GM18870 (cell line): Measurements from ENCODE around the gene BCL7C.

Experiments used
- ATAC-seq: cut with Tn5 transposase; IDR thresholded peaks from one replicate; pipeline ENCODE4 v1.9.1; 2021; ENCODE audit warnings: moderate library complexity; ENCODE audit not compliant: unreplicated experiment

BCL7C gene

DNA sequence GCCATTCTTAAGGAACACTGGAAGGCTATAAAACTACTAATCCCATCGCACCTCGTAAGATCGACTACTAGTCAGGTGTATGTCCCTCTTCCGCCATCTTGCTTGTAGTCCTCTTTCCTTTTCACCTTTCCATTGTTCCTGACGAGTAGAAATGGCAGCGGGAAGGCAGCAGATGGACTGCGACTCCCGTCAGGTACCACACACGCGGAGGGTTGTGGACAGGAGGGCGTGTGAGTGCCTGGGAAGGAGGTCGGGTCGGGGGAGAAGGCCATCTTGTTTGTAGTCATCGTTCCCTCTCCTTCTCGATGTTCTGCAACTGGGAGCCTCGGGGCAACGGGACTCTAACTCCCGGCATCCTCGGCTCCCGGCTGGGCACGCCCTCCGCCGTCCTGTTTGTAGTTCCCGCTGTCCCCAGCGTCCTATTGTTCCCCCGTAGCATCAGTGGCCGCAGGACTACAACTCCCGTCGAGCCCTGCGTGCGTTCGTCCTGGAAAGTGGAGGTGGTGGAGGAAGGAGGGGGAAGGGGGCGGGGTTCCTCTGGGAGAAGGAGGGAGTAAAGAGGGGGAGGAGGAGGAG is 29.2 kb upstream of the BCL7C start:
- peak; percentile 60 for ATAC-seq

DNA sequence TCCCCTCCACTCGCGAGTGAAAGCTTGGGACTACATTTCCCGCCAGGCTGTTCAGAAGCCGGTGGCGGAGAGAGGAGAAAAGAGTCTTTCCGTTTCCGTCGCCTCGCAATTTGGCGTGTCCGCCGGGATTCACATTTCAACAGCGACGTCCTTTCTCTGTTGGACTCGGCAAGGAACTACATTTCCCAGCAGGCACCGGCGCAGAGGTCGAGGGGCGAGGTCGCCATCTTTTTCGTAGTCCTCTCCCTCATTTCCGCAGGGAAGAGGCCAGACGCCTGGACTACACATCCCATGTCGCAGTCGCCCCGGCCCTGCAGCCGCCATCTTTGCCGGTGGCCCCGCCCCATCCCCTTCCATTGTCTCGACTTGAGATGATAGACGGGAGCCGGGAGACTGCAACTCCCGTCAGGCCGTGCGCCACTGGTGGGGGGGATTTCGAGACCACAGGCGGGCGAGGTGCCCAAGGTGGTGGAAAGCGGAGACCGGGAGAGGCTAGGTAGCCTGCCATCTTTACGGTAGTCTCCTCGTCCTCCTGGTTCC is 28.6 kb upstream of the BCL7C start:
- ATAC-seq = peak; percentile 63

DNA sequence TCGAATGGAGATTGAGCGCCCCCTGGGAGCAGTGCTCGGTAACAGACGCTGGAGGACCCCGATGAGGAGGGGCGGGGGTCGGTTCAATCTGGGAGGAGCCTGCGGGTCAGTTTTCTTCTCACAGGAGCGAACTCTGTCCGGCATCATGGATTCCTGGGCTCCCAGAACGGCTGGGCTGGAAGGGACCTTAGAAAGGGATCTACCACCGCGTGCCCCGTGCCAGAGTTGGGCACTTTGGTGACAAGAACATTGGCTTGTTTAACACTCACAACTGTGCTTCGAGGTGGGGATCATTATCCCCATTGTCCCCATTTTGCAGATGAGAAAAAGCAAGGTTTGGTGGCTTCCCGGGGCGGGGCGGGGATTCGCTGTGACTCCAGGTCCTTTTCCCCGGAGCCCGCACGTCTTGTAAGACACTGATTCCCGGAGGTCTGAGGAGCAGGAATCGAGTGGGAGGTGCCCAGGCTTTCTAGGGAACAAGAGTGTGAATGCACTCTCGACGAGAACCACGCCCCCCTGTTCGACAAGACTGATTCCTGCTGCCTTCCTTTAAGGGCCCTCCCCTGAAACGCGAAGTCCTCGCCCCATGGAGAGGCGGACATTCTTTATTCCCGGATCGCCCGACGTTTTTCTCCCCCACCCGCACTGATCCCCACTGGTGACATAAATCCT is 28.0 kb upstream of the BCL7C start:
- no peak for ATAC-seq

DNA sequence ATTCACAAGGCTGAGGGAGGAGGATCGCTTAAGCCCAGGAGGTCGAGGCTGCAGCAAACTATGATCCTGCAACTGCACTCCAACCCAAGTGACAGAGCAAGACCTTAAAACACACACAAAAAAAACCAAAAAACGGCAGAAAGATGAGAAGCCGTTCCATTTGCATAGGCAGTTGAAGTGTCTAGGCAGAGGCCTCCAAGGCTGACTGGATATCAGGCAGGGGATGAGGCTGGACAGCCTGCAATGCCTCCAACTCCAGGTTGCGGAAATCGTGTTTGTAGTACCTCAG is 27.5 kb upstream of the BCL7C start:
- no peak for ATAC-seq

DNA sequence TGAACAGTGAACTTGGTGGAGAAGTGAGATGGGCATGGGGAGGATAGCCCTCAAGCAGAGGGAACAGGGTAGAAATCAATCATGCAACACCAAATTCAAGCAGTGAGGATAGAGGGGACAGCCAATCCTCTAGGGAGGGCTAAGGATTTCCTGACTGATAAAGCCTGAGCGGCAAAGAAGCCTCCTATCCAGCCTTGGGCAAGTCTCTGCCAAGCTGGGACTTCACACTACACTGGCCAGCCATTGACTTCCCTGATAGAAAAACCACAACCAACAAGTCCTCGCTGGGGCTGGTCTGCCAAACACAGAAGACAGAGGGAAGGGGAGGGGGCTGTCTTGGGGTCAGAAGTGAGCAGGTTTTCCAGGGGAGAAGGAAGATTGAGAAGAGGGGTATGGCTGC is 27.0 kb upstream of the BCL7C start:
- no peak for ATAC-seq

DNA sequence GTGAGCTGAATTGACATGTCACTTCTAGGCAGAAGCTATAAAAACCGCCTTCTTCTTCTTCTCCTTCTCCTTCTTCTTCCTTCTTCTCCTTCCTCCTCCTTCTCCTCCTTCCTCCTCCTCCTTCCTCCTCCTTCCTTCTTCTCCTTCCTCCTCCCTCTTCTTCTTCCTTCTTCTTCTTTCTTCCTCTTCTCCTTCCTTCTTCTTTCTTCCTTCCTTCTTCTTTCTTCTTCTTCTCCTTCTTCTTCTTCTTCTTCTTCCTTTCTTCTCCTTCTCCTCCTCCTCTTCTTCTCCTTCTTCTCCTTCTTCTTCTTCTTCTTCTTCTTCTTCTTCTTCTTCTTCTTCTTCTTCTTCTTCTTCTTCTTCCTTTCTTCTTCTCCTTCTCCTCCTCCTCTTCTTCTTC is 24.7 kb upstream of the BCL7C start:
- no peak for ATAC-seq

DNA sequence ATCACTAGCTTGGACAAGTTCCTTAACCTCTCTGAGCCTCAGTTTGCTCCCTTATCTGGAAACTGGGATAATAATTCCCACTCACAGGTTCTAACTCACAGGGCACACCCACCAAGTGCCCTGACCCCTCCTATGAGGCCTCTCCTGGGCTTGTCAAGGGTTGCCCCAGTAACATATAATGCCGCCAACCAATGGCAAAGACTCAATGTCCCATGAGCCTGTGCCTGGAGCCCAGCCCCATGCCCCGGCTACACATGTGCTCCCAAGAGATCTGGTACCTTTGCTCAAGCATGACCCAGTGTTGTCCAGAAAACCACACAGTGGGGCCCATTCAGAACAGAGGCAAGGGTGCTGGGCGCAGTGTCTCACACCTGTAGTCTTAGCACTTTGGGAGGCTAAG is 21.0 kb upstream of the BCL7C start:
- ATAC-seq = no peak

DNA sequence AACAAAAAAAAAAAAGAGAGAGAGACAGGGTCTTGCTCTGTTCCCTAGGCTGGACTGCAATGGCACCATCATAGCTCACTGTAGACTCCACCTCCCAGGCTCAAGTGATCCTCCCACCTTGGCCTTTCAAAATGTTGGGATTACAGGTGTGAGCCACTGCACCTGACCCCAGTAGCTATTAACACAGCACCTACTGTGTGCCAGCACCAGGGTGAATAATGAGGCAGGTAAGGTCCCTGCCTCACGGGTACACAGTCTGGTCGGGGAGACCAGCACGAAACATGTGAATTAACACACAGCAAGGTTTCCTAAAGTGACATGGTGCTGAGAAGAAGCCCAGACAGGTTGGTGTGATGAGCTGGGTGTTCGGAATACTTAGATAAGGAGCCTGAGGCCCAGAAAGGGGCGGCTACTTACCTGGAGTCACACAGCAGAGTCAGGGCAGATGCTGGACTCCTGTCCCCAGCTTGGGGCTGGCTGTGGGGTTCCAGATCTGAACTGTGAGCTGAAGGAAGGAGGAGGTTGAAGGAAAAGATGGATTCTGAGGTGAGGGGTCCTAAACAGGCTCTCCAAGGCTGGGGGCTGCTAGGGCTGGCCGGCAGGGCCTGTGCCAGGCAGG is 19.0 kb upstream of the BCL7C start:
- no peak for ATAC-seq

DNA sequence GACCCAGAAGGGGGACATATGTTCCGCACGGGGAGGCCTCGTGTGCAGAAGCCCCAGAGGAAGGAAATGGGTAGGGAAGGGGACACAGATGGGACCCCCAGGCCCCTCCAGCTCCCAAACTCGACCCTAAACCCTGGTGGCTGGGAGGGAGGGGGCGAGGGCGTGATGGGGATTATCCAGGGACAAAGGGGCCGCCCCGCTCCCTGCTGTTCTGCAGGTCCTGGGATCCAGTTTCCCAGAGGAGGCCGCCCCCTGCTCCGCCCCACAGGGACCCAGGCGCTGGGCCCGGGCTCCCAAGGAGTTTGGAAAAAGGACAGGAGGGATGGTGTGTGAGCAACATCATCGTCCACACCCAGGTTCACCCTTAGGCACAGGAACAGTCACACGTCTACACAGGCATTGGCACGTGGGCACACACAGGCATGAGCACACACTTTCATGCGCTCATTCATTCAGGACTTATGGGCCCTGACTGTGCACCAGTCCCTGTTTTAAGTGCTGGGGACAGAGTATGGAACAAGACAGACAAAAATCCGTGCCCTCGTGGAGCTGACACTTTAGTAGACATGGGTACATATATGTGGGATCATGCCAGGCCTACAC is 16.7 kb upstream of the BCL7C start:
- no peak for ATAC-seq

DNA sequence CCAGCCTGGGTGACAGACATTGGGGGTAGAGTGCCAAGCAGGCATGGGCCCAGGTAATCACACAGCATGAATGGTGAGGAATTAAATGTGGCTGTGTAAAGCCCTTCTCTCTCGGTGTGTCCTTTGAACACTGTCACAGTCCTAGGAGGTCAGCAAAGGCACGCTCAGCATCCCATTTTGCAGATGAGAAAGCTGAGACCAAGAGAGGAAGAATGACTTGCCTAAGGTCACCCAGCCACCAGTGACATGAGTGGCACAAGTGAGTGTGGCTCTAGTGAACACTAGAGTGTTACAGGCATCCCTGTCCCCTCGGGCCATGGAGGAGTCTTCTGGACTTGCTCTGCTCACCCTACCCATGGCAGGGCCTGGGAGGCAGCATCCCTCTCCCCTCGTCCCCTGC is 13.2 kb upstream of the BCL7C start:
- no peak for ATAC-seq

DNA sequence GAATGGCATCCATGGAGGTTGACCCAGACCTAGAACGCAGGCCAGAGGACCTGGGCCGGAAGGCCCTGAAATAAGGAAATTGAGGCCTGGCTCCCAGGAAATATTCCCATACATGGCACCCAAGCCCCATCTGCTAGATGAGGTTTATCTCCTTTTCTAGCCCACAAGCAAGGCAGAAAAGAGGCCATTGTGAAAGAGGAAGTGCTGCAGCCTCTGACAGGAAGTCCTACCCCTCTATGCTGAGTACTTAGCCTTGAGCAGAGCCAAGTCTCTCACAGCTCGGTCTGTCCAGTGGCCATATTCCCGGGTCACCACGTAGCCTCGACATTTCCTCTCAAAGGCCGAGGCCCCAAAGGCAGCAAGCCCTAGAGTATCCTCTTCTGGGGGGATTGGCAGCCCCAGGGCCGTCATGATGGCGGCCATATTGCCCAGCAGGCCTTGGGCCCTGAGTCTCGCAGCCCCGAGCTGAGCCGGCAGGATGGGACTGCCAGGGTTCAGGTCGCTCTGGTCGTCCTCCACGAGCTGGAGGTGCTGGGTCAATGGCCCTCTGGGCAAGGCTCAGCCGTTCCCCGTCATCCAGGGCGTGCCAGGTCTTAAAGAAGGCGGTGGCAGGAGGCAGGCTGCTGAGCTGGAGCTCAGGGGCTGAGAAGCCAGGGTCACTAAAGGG is 10.4 kb upstream of the BCL7C start:
- ATAC-seq = no peak

DNA sequence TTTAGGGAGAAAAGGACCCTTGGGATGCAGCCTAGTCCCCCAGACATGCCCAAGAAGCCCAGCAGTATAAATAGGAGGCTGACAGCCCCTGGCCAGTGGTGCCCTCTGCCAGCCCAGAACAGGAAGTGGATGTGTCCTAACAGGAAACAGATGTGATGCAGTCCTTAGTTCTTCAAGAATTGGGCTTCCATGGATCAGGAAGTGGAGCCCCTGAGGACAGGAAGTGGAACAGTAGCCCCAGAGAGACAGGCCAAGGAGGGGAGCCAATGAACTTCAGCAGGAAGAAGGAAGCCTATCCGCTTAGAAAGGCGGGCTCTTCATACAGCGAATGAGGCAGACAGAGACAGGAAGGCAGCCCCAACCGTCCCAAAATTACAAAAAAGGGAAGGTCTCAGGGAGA is 9.7 kb upstream of the BCL7C start:
- no peak for ATAC-seq

DNA sequence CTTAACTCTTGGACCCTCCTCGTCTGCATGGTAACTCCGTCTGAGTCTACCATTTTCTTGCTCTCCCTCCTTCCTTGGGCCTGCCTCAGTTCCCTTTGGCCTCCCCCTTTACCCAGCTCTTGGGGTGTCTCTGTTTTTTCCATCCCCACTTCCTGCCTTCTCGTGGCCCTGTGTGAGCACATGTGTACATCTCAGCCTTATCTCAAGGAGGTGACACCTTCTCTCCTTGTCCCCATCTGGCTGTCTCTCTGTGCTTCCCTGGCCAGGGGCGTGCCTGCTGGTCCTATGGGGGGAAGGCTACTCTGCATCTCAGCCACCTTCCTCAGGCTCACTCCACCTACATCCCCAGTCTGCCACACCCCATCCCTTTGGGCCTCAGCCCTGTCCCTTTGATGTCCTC is 9.1 kb upstream of the BCL7C start:
- ATAC-seq = no peak

DNA sequence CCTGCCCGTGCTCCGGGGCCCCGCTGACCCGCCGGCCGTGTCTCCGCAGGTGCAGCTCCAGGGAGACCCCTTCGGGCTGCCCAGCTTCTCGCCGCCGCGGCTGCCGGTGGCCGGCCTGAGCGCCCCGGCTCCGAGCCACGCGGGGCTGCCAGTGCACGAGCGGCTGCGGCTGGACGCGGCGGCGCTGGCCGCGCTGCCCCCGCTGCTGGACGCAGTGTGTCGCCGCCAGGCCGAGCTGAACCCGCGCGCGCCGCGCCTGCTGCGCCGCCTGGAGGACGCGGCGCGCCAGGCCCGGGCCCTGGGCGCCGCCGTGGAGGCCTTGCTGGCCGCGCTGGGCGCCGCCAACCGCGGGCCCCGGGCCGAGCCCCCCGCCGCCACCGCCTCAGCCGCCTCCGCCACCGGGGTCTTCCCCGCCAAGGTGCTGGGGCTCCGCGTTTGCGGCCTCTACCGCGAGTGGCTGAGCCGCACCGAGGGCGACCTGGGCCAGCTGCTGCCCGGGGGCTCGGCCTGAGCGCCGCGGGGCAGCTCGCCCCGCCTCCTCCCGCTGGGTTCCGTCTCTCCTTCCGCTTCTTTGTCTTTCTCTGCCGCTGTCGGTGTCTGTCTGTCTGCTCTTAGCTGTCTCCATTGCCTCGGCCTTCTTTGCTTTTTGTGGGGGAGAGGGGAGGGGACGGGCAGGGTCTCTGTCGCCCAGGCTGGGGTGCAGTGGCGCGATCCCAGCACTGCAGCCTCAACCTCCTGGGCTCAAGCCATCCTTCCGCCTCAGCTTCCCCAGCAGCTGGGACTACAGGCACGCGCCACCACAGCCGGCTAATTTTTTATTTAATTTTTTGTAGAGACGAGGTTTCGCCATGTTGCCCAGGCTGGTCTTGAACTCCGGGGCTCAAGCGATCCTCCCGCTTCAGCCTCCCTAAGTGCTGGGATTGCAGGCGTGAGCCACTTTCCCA is 8.4 kb upstream of the BCL7C start:
- ATAC-seq = no peak

DNA sequence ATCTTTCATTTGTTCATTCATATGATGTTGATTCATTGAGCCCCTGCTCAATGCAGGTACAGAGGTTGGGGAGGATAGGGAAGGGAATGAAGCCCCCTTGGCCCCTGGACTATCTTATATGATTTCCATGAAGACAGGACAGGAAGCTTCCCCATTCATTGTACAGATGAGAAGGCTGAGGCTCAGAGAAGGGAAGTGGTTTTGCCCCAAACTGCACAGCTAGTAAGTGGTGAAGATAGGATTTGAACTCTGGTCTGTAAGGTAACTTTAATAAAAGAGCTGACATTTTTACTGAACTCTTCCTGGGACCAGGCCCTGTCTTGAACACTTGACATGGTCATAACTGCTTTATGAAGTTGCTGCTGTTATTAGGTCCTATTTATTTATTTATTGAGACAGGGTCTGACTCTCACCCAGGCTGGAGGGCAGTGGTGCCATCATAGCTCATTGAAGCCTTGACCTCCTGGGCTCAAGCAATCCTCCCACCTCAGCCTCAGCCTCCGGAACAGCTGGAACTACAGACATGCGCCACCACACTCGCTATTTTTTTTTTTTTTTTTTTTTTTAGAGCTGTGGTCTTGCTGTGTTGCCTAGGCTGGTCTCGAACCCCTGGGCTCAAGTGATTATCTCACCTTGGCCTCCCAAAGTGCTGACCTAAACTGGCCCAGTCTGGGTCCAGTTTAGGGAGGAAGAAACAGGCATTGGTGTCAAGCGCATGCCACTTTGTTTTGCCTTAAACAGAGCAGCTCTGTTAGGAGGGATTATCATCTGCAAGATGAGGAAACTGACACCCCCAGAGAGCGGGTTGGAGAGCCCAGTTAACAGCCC is 7.5 kb upstream of the BCL7C start:
- ATAC-seq = no peak

DNA sequence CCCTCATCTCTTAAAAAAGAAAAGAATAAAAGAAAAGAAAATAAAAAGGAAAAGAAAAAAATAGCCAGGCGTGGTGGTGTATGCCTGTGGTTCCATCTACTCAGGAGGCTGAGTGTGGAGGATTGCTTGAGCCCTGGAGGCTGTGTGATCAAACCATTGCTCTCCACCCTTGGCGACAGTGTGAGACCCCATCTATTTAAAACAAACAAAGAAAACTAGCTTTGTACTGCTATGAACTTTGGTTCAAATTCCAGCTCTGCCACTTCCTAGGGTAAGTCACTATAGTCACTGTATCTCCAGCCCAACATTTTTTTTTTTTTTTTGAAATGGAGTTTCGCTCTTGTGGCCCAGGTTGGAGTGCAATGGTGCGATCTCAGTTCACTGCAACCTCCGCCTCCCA is 6.7 kb upstream of the BCL7C start:
- ATAC-seq = no peak

DNA sequence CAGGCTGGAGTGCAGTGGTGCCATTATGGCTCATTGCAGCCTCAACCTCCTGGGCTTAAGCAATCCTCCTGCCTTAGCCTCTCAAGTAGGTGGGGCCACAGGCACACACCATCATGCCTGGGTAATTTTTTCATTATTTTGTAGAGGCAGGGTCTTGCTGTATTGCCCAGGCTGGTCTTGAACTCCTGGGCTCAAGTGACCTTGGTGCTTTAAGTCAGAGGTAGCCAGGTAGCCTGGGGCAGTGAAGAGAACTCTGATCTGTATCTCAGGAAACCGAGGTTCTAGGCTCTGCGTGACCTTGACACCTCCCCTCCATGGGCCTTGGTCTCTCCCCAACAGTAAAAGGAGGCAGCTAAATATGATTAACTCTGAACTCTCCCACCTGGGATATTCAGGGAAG is 5.9 kb upstream of the BCL7C start:
- ATAC-seq = no peak

DNA sequence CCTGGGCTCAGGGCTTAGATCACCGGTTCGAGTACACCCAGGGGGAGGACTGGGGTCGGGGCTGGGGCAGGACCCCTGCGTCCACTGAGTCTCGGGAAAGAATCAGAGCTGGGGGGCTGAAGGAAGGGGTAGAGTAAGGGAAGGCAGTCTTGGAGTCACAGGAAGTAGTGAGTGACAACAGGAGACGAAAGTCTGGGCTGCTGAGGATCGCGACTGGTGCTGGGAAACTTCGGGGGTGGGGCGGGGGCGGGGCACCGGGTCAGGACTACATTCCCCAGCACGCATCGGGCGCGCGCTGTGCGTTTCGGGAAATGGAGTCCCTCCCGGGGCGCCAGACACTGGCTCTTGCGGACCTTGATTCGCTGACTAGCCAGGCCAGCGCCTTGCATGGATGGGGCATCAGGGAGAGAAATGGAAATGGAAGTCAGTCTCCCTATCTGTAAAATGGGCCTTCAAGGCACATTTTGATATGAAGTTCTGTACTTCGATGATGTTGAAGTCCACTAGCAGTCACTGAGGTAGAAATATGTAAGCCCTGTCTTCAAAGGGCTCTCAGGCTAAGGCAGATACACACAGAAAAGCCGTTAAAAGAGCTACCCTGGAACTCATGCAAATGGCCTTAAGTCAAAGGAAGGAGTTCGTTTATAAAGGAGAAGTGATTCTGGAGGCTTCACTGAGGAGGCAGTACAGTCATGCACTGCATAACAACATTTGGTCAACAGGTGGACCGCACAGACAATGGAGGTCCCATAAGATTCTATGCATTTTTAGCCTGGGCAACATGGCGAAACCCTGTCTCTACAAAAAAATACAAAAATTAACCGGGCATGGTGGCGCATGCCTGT is 3.2 kb upstream of the BCL7C start:
- no peak for ATAC-seq
